Fibroblast of the aortic adventitia (primary cell): ENCODE data around the gene UBAC2. TPM values are rescaled to one million over a fixed set of nuclear protein-coding genes. Genes with fewer than 3 reads are reported as not detected.

Experiments used
- DNase-seq: peaks from one replicate; pipeline ENCODE4 v3.0.0-alpha.2; 2010; ENCODE audit warnings: low read depth
- H3K4me3 ChIP-seq: 2 replicates; pipeline ENCODE4 v1.5.1; 2011; ENCODE audit warnings: low read depth, mild to moderate bottlenecking, control low read depth, low read length, moderate library complexity
- CTCF ChIP-seq: IDR thresholded peaks from 2 replicates; pipeline ENCODE4 v1.5.1; 2011; ENCODE audit warnings: mild to moderate bottlenecking, low read length, control low read depth, inconsistent platforms; ENCODE audit not compliant: insufficient read depth
- total RNA-seq: library from RNA; depleted of rRNA; stranded (reverse); fragments of >200 nt; gene quantifications from 2 replicates; pipeline ENCODE4 v1.2.3, GENCODE V29; 2012; ENCODE audit warnings: low replicate concordance

UBAC2 gene
- total RNA-seq, 1 donor: 33.8 TPM

GRCh38 chr13:99412856-99413255 lies 212.2 kb downstream of the UBAC2 start:
- no peak for TF ChIP-seq CTCF
- no peak for DNase-seq
- H3K4me3 ChIP-seq: no peak overlapping the region

- TF ChIP-seq CTCF: no peak
- DNase-seq: no peak
- H3K4me3 ChIP-seq: no peak overlapping the region
Measured at GRCh38 chr13:99414048-99414995, 213.7 kb downstream of the UBAC2 start.

- TF ChIP-seq CTCF: no peak
- DNase-seq: no peak
- no peak overlapping the region for H3K4me3 ChIP-seq
Measured at GRCh38 chr13:99415014-99415650, 214.5 kb downstream of the UBAC2 start.

- DNase-seq: no peak
- no peak for TF ChIP-seq CTCF
- H3K4me3 ChIP-seq: no peak overlapping the region
Measured at GRCh38 chr13:99415851-99416331, 215.2 kb downstream of the UBAC2 start.

GRCh38 chr13:99416411-99417121 lies 215.9 kb downstream of the UBAC2 start:
- TF ChIP-seq CTCF: no peak
- DNase-seq: no peak
- no peak overlapping the region for H3K4me3 ChIP-seq

GRCh38 chr13:99417201-99418102 lies 216.8 kb downstream of the UBAC2 start:
- TF ChIP-seq CTCF: no peak
- H3K4me3 ChIP-seq: no peak overlapping the region
- DNase-seq: no peak
